HG03575 (cell line): Measurements from ENCODE around the gene OGFOD1.

Experiments used
- ATAC-seq: cut with Tn5 transposase; IDR thresholded peaks from one replicate; pipeline ENCODE4 v1.9.1; 2021; ENCODE audit not compliant: unreplicated experiment, insufficient number of reproducible peaks, low FRiP score; ENCODE audit errors: extremely low read depth

OGFOD1 gene

DNA sequence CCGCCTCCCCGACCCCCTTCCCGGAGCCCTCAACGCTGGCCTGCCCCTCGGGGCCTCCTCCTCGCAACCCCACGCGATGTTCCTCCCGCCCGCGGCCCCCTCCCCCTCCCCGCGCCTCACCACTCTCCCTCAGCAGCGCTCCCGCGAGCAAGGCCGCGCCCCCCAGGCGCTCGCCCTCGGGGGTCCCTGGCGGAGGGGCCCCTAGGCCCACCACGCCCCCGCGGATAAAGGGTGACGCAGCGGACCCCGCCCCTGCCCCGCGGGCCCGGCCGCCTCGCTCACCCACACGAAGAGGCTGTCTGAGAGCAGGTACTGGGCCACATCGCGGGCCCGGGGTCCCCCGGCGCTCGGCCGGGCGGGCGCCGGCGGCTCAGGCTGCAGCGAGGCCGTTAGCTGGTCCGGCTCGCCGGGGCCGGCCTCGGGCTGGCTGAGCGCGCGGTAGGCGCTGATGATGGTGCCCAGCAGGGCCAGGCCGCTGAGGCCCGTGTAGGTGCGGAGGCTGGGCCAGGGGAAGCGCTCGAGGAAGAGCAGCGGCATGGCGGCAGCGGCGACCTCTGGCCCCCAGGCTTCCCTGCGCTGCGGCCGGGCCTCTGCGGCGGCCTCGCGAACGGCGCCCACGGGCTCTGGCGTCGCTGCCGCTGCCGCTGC lies 26.4 kb upstream of the OGFOD1 start:
- no peak for ATAC-seq

DNA sequence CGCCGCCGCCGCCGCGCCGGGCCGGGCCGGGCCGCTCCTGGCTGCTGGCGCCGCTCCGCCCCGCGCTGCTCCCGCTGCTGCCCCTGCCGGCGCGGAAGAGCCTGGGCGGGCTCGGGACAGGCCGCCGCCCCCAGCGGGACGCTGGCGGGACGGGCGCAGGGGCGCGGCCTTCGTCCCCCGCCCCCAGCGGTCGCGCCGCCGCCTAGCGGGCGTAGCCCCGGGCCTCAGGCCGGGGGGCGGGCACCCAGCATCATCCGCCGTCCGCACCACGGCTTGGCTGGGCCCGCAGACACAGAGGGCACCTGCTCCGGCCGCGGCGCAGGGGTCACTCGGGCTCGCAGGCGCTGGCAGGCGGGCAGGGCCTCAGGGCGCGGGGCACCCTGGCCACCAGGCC lies 25.9 kb upstream of the OGFOD1 start, which contains the start of gene AMFR:
Gene AMFR (minus strand): TSS at position 107 of the 394 bp plus-strand sequence. CDS start 218 bp downstream, outside the sequence.
- no peak for ATAC-seq

DNA sequence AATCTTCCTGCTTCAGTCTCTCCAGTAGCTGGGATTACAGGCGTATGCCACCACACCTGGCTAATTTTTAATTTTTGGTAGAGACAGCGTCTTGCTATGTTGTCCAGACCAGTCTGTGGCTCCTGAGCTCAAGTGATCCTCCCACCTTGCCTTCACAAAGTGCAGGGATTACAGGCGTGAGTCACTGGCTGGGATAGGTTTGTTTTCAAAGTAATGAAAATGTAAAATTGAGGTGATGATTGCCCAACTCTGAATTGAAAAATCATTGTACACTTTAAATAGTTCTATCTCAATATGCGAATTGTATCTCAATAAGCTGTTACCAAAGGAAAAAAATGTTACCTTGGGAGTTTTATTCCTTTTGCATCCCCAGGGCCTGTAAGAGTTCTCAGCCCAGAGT lies 24.8 kb upstream of the OGFOD1 start:
- no peak for ATAC-seq

DNA sequence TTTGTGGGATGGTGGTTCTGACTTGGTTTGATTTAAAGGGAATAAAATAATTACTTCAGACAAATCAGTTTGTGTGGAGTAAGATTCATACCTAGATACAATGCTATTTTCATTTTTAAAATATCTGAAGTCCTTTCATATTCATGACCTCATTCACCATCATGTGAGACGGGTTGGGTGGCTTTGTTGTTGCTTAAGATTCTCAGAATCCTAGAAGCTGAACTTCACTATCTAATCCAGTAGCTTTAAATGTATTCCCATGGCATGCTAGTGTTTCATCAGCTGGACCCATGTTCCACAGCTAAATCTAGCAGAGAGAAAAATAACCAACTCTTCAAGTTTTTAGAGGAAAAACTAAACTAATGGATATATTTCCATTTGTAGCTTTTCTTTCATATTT lies 23.3 kb upstream of the OGFOD1 start:
- no peak for ATAC-seq

DNA sequence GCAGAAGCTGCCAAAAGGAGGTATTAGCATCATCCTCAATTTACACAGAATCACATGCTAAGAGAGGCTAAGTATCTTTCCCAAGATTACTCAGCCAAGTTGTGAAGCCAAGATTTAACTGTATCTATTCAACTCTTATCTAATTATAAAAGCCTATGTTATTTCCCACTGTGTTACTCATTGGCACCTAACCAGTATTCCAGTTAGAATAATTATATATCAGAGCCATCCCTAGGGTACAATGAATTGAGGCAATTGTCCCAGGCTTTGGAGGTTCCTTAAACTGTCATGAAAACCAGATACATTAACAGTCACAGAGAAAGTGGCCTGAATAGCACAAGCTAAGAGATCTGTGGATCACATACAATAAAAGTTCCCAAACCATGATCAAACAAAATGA lies 15.1 kb upstream of the OGFOD1 start:
- ATAC-seq, result no peak

DNA sequence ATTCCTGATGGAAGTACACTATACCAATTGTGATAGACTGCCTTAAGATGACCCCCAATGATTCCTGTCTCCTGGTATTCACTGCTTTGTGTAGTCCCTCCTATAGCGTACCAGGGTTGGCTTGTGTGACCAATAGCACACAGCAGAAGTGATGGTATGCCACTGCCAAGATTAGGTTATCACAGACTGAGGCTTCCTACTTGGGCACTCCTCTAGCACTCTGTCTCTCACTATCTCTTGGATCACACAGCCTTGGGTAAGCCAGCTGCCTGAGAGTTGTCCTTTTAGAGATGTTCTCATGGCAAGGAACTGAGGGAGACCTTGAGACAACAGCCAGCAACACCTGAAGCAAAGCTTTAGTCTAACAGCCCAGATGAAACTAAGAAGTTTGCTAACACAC lies 13.3 kb upstream of the OGFOD1 start:
- ATAC-seq, result no peak

DNA sequence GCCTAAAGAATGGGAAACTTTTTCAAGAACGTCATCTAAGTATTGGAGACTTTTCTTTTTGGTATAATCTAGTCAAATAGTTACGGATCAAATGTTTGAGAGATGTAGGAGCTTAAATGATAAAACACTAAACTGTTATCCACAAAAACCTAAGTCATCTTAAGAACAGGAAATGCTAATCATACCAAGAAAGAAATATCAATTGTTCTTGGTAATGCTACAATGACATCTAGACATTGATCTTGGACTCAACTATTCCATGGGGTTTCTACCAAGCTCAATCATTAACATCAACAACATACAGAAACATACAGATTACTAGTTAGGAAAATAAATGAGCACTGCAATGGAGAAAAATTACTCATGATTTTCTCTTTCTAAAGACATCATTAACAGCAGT lies 4.1 kb upstream of the OGFOD1 start:
- no peak for ATAC-seq

DNA sequence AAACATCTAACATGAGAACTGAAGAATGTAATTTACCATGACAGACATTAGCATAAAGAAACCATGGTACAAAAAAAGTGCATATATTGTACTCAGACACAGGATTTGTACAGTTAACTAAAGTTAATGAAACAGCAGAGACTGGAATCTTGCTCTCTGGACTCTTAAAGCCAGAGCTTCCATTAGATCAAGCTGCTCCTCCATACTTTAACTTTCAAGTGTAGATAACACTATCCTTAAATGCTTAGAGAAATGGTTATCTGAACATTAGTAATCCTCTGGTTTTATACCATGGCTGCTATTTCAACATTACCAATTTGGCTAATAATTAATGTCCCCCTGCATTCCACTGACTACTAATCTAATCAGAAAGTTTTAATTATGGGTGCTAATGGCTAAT lies 3.3 kb upstream of the OGFOD1 start:
- ATAC-seq, result no peak

DNA sequence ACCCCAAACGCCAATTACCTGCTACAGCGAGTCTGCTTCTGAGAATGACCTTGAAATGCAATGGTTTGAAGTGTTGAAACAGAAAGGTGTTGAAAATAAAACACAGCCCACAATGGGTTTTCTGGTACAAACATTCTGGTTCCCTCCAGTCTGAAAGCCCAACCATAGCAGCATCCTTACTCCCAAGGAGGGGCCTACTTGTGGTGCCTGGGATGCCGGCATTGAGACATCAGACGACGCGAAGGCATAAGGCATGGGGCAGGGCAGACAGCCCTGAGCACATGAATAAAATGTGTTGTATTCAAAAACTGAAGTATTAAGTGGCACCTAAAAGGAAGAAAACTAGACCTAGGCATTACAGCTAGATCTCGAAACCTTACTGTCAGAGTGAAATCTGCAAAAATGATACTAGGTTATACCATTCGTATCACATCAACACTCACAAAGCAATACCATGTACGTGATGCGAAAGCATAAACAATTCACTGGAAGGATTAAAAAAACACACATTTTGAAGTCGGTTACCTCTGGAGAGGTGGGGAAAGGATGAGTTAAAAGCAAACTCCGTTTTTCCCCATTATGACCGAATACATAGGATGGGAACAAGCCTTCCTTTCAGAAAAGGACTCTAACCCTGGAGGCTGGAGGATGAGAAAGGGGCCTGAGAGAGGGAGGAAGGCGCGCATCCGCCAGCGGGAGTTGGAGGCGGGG lies 924 bp upstream of the OGFOD1 start:
- no peak for ATAC-seq

DNA sequence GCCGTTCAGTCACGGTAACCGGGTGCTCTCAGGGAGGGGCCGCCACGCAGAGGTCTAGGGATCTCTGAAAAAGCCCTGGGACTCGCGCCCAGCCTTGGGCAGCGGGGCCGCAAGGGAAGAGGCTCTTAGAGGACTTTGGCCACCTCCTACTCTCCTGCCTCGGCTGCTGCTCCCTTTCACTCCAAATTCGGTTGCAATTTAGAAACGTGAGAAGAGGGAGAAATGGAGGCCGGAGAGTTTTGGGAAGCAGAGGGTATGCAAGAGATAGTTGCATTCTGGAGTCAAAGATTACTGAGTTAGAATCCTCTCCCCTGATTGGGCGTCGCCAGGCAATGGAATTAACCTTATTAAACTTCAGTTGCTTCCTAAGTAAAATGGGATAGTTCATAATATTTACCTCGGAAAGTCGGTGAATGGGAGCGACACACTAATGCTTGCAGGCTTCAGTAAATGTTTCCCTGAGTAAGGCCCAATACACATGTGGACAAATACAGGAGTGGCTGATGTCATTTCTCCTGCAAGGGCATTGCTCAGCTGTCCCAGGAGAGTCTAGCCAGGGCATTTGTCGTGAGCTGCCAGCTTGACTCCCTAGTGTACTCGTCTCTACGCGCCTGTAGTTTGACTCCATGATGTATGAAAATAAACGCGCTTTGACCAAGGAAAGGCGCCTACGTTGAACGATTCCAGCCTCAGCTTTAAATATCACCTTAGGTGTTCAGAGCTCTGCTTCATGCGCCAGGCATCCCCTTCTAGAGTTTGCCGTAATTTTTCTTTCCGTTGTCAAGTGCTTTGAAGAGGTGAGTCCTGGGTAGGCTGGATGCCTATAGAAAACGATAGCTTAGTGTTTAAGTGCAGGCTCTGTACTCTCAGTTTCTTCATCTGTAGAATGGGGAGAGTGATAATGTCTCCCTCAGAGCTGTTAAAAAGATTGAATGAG lies 667 bp downstream of the OGFOD1 start:
- ATAC-seq, result peak; percentile 18

DNA sequence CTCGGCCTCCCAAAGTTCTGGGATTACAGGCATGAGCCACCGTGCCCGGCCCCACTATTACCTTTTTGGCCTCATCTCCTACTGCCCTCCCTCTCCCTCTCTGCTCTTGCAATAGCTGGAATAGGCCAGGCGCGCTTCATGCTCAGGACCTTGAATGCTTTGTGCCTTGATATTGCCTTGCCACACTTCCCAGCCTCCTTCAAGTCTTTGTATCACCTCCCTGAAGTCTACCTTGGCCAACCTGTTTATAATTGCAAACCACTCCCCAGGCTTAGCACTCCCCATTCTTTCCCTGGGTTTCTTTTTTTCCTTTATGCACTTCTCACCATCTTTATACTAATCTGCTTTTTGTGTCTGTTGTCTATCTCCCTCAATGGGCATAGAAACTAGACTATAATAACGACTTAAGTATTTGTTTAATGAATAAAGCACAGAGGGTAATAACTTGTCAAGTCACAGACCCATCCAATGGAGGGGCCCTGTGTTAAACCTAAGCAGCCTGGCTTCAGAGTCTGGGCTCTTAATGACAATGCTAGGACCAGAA lies 6.6 kb downstream of the OGFOD1 start:
- ATAC-seq, result no peak

DNA sequence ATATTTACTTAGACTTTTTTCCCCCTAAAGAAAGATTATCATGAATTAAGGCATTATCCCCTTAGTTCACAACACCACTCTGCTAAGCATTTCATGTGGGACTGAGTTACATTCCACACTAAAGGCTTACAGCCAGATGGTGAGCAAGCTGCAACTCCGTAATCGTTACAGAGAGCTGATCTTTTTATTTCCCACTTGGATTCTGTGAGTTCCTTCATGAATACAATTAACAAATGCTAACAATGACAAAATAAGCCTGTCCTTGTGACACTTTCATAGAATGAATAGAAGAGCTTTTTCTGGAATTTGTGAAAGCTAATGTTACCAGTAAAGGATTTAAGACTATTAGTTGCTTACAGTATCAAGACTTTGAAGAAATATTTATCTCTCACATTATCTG lies 8.7 kb downstream of the OGFOD1 start:
- no peak for ATAC-seq

DNA sequence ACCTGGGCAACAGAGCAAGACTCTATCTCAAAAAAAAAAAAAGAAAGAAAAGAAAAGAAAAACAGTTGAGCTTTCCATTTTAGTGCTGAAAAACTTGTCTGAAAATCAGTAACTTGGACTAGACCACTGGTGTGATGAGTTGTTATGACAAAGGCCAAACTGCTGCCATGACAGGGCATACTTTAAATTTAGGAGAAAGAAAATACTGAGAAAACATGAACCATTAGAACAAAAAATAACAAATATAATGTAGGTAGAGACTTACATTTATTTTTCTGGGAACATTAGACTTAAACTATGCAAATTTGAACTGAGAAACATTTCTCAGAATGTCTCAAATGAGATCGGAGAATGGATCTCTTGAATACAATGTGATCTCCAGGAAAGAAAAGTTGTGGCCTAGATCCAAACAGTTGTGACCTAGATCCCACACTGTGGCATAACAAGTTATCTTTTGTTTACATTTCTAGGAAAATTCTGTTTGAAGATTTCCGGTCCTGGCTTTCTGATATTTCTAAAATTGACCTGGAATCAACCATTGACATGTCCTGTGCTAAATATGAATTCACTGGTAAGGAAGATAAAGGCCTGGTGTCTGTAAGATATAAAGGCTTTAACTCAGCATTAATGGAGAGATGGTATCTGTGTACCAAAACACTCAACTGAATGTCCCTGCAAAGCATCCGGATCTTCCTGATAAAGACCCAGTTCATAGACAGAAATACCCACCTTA lies 10.9 kb downstream of the OGFOD1 start:
- no peak for ATAC-seq

DNA sequence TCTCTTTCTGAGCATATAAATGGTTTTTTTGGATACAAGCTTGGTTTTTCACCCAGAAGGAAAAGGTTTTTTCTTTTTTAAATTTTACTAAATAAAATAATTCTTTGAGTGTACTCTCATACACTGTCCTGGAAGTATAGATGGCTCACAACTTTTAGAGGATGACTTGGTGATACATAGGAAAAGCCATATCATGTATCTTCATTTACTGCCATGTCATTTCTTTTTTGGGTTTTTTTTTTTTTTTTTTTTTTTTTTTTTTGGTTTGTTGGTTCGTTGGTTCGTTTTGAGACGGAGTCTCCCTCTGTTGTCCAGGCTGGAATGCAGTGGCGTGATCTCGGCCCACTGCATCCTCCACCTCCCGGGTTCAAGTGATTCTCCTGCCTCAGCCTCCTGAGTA lies 11.8 kb downstream of the OGFOD1 start:
- ATAC-seq, result no peak

DNA sequence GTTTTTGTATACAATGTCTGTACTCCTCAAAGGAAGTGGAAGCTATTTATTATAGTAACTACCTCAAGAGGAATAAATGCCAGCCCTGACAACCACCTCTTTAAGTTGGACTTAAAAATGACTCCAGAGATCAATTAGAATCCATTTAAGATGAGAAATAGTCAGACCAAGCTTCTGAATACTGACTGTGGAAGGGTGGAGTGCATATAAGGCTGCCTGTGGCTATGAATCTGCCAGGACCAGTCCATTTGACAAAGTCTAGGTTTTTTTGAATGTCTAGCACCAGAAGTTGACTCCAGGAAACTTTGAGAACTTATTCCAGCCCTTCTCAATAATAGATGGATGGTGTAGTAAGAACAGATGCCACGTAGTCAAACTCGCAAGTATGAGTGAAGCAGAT lies 15.0 kb downstream of the OGFOD1 start:
- ATAC-seq, result no peak

DNA sequence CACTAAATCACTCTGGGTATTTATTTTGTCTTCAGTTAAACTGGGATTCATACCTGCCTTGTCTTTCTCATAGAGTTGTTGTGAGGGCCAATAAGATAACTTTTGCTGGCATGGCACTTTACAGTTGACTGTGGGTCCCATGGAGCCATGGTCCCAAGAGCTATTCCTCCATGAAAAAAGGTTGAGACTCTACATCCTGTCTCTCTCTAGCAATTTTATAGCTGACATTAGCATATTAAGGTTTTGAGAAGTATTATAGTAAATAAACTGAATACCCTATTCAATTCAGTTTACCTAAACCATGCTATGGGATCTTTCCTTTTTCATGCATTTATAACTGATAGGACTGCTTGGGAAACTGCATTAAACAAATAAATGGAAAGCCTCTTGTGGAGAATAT lies 17.4 kb downstream of the OGFOD1 start:
- no peak for ATAC-seq

DNA sequence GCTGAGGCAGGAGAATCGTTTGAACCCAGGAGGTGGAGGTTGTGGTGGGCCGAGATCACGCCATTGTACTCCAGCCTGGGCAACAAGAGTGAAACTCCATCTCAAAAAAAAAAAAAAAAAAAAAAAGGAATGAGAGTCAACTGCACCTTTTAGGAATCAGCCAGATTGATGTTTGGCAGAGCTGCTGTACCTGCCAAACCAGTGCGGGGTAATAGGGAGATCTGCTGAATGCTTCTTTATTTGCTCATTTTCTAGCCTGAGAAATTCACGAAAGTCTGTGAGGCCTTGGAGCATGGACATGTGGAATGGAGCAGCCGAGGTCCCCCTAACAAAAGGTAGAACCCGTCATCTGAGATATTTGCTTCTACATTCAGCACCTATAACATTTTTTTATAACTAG lies 18.4 kb downstream of the OGFOD1 start:
- no peak for ATAC-seq

DNA sequence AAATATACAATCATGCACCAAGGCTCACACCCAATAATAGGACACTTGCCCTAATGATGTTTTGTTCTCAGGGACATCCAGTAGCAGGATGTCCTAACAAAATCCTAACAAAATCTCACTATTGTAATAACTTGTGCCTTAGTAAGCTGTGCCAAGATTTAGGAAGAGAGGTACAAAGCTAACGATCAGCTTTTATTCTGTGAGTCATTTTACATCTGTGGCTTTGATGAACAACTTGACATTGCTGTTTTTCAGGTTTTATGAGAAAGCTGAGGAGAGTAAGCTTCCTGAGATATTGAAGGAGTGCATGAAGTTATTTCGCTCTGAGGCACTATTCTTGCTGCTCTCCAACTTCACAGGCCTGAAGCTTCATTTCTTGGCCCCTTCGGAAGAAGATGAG lies 18.9 kb downstream of the OGFOD1 start:
- no peak for ATAC-seq

DNA sequence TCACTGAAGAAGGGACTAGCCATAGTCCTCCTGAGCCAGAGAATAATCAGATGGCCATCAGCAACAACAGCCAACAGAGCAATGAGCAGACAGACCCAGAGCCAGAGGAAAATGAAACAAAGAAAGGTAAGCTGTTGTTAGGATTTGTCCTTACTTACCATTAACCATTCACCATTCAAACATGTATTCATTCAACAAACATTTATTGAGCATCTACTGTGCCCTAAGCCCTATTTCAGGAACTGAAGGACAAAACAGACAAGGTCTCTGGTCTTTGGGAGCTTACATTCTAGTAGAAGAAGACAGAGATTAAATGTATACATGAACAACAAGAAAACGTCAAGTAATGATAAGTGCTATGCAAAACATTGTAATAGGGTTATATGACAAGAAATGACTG lies 19.3 kb downstream of the OGFOD1 start:
- no peak for ATAC-seq
